Left kidney (tissue), 2 donors: ENCODE results near the gene TLDC2. TPM values are rescaled to one million over a fixed set of nuclear protein-coding genes. Genes with fewer than 3 reads are reported as not detected.
"Not testable (repeated sequence)": the region's sequence is repeated elsewhere in the genome, so short reads cannot be mapped to it uniquely, and the experiment has no call there.

Experiments
- DNase-seq: peaks from one replicate; pipeline ENCODE4 v3.0.0-alpha.2; 2013
- polyA plus RNA-seq: library from polyadenylated mRNA; unstranded; fragments of 120-200 nt; gene quantifications from one replicate; pipeline ENCODE4 v1.2.1, GENCODE V29; 2013; ENCODE audit not compliant: insufficient read length

Gene TLDC2
- polyA plus RNA-seq, 1 donor = 4.2 TPM

GRCh38 chr20:36866681-36867495 lies 9.1 kb upstream of the TLDC2 start:
- DNase-seq = no peak

- DNase-seq = no peak
Measured at GRCh38 chr20:36871640-36872570, 4.0 kb upstream of the TLDC2 start.

- DNase-seq = no peak
Measured at GRCh38 chr20:36872852-36873251, 3.1 kb upstream of the TLDC2 start.

DNA sequence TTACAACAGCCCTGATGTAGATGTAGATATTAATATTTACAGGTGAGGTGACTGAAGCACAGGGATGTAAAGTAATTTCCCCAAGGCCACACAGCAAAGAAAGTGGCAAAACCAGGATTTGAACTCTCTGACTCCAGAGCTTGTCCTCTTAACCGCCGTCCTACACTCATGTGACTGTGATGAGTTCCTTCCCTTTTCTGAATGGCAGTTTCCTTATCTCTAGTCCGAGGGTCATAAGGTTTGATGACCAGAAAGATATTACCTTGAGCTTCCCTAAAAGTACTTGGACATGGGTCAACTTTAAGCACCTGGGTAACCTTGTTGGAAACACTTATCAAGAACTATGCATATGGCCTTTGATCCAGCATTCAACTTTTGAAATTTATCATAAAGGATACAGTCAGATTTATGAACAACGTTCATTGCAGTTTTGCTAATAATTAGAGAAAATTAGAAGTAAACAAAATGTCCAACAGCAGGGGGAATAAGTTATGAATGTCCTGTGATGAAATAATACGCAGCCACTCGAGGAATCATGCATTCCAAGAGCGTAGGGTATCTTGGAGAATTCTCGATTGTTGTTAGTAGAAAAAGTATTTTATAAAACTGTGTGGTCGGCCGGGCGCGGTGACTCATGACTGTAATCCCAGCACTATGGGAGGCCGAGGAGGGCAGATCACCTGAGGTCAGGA lies 2.3 kb upstream of the TLDC2 start:
- DNase-seq = no peak

GRCh38 chr20:36875093-36875492 lies 845 bp upstream of the TLDC2 start:
- not testable (repeated sequence) for DNase-seq

- DNase-seq = no peak
Measured at GRCh38 chr20:36876473-36876833, 515 bp downstream of the TLDC2 start.

- DNase-seq = no peak
Measured at GRCh38 chr20:36878941-36879340, 3.0 kb downstream of the TLDC2 start.

DNA sequence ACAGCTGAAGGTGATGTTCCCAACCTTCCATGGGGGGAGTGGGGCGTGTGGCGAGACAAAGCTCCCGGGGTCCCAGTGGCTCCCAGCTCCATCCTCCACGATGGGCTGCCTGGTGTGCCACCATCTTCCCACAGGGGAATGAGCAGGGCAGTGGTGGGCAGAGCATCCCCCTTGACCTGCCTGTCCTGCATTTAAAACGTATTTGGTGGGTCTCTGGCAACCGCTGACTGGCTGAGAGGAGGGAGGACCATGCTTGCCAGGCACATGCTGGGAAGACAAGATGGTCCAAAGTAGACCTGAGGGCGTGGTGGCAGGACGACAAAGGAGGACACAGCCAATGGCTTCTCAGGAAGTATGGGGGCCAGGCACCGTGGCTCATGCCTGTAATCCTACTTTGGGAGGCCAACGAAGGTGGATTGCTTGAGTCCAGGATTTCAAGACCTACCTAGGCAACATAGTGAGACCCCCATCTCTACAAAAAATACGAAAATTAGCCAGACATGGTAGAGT lies 4.9 kb downstream of the TLDC2 start:
- no peak for DNase-seq

- no peak for DNase-seq
Measured at GRCh38 chr20:36881331-36881730, 5.4 kb downstream of the TLDC2 start.

- no peak for DNase-seq
Measured at GRCh38 chr20:36881888-36882287, 6.0 kb downstream of the TLDC2 start.

GRCh38 chr20:36883977-36884535 lies 8.1 kb downstream of the TLDC2 start:
- DNase-seq = no peak

- no peak for DNase-seq
Measured at GRCh38 chr20:36885356-36885755, 9.4 kb downstream of the TLDC2 start.

GRCh38 chr20:36886859-36887751 lies 11.2 kb downstream of the TLDC2 start:
- DNase-seq = peak; percentile 88

GRCh38 chr20:36887752-36888090 lies 11.8 kb downstream of the TLDC2 start:
- DNase-seq = no peak

GRCh38 chr20:36888880-36889516 lies 13.1 kb downstream of the TLDC2 start:
- DNase-seq = no peak

GRCh38 chr20:36890586-36890985 lies 14.6 kb downstream of the TLDC2 start:
- DNase-seq = no peak

DNA sequence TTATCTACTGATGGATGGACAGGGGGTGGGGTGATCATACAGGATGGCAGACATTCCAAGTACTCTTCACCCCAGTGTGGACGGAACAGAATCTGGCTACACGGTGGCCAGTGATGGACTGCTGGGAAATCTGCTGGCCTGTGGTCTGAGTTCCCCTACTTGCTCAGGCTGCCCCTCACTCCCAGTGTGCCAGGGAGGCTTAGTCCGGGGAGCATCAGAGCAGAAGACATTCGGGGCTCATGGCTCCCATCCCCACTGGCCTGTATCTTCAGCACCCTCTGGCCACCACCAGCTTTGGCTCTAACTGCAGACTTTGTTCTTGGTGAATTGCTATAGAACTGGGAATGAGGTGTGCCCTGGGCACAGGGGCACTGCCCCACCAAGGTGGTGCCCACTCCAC lies 15.3 kb downstream of the TLDC2 start:
- DNase-seq = no peak

DNA sequence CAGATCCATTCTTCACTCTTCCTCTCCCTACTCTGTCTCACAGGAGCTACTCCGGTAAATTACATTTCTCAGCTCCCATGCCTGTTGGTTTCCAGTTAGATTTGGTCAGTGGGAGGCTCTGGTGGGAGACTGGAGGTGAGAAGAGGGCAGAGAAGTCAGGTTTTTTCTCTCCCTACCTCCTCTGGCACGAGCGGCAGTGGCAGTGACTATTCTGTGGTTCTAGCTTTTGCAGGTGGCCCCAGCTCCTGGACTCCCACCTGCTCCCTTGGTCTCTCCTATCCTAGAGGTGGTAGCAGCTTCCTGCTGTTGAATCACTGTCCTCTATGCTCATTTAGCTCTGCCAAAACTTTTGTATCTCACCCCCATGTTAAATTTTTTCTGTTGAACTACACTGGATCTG lies 17.9 kb downstream of the TLDC2 start:
- no peak for DNase-seq

- no peak for DNase-seq
Measured at GRCh38 chr20:36895036-36895435, 19.1 kb downstream of the TLDC2 start.

GRCh38 chr20:36904690-36905089 lies 28.8 kb downstream of the TLDC2 start:
- no peak for DNase-seq

DNA sequence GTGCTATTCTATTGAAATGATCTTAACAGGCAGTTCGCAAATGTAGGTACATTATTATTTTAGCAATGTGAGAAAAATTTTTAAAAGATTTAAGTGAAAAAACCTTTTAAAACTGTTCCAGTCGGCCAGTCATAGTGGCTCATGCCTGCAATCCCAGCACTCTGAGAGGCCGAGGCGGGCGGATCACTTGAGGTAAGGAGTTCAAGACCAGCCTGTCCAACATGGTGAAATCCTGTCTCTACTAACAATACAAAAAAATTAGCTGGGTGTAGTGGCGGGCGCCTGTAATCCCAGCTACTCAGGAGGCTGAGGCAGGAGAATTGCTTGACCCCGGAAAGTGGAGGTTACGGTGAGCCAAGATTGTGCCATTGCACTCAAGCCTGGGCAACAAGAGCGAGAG lies 29.6 kb downstream of the TLDC2 start:
- DNase-seq = not testable (repeated sequence)
